Endothelial cell of umbilical vein (primary cell): ENCODE results near the gene GAB1.

Experiments
- CTCF ChIP-seq, 2 donors: IDR thresholded peaks; 1 replicate in 1 of 2; 2 replicates in 1 of 2; pipeline ENCODE4 v1.5.1; 2011; ENCODE audit warnings: low read length in 2 of 2, mild to moderate bottlenecking in 2 of 2, moderate library complexity in 2 of 2, control low read depth in 1 of 2, inconsistent platforms in 1 of 2, low read depth in 1 of 2; ENCODE audit not compliant: insufficient read depth in 1 of 2; ENCODE audit errors: extremely low read depth in 1 of 2
- EZH2 ChIP-seq: IDR thresholded peaks from 2 replicates; pipeline ENCODE4 v1.6.1; 2012; ENCODE audit warnings: borderline replicate concordance, low read depth, mild to moderate bottlenecking, moderate library complexity, low read length, inconsistent platforms; ENCODE audit not compliant: severe bottlenecking
- FOS ChIP-seq: IDR thresholded peaks from 2 replicates; pipeline ENCODE4 v1.6.1; 2011; ENCODE audit warnings: mild to moderate bottlenecking, low read length, moderate library complexity, borderline replicate concordance; ENCODE audit not compliant: insufficient read depth
- GATA2 ChIP-seq: IDR thresholded peaks from 2 replicates; pipeline ENCODE4 v1.7.0; 2011; ENCODE audit warnings: low read depth, mild to moderate bottlenecking, moderate library complexity, mixed read lengths, low read length; ENCODE audit not compliant: insufficient read length, insufficient read depth
- JUN ChIP-seq: IDR thresholded peaks from 2 replicates; pipeline ENCODE4 v1.6.1; 2011; ENCODE audit warnings: borderline replicate concordance, low read depth; ENCODE audit not compliant: insufficient read length, insufficient read depth
- MAX ChIP-seq: IDR thresholded peaks from 2 replicates; pipeline ENCODE4 v1.6.1; 2011; ENCODE audit not compliant: insufficient read depth, insufficient read length
- MYC ChIP-seq: IDR thresholded peaks from one replicate; pipeline ENCODE4 v1.6.1; 2011; ENCODE audit warnings: mild to moderate bottlenecking, low read depth, low read length
- POLR2A ChIP-seq: IDR thresholded peaks from 2 replicates; pipeline ENCODE4 v1.6.1; 2012; ENCODE audit warnings: low read depth, mild to moderate bottlenecking, control low read depth, low read length
- POLR2AphosphoS5 ChIP-seq: IDR thresholded peaks from 2 replicates; pipeline ENCODE4 v1.6.1; 2012; ENCODE audit warnings: low read depth, mild to moderate bottlenecking, control low read depth, low read length, moderate library complexity; ENCODE audit not compliant: insufficient read depth

- TF ChIP-seq POLR2A, result no peak
- no peak for TF ChIP-seq CTCF (IDR thresholded peaks at IDR 0.05; ENCODE audit: extremely low read depth in 1 of 2, insufficient read depth in 1 of 2, low read depth in 1 of 2, low read length in 2 of 2)
- no peak for TF ChIP-seq GATA2
- no peak for TF ChIP-seq MAX
- no peak for TF ChIP-seq POLR2AphosphoS5
- TF ChIP-seq MYC, result no peak
- TF ChIP-seq EZH2, result no peak
- TF ChIP-seq JUN, result no peak
- no peak for TF ChIP-seq FOS
Observed at GRCh38 chr4:143517764-143518163, 181.1 kb downstream of the GAB1 start.
